H9 (cell line): Measurements from ENCODE around the gene PNPO. TPM values are rescaled to one million over a fixed set of nuclear protein-coding genes. Genes with fewer than 3 reads are reported as not detected.

ENCODE experiments used
- DNase-seq: peaks from one replicate; pipeline ENCODE4 v3.0.0-alpha.2; 2017
- H2AFZ ChIP-seq: one replicate; pipeline ENCODE4 v1.6.1; 2013; ENCODE audit warnings: mild to moderate bottlenecking, low read length, control low read depth, moderate library complexity
- H2AK5ac ChIP-seq: 2 replicates; pipeline ENCODE4 v1.6.1; 2013; ENCODE audit warnings: low read length, control low read depth, mixed read lengths; ENCODE audit not compliant: insufficient read length
- H2BK120ac ChIP-seq: one replicate; pipeline ENCODE4 v1.6.1; 2013; ENCODE audit warnings: low read depth, mild to moderate bottlenecking, low read length, control low read depth, inconsistent platforms; ENCODE audit not compliant: poor library complexity, severe bottlenecking
- H2BK12ac ChIP-seq: 2 replicates; pipeline ENCODE4 v1.6.1; 2013; ENCODE audit warnings: low read length, control low read depth, mixed read lengths, low read depth; ENCODE audit not compliant: insufficient read length
- H2BK15ac ChIP-seq: 2 replicates; pipeline ENCODE4 v1.6.1; 2013; ENCODE audit warnings: low read depth, low read length, control low read depth
- H2BK20ac ChIP-seq: one replicate; pipeline ENCODE4 v1.6.1; 2013; ENCODE audit warnings: low read depth, mild to moderate bottlenecking, low read length, control low read depth, inconsistent platforms; ENCODE audit not compliant: poor library complexity, severe bottlenecking
- H2BK5ac ChIP-seq: 2 replicates; pipeline ENCODE4 v1.6.1; 2013; ENCODE audit warnings: low read length, control low read depth, mixed read lengths; ENCODE audit not compliant: insufficient read length
- H3K14ac ChIP-seq: 2 replicates; pipeline ENCODE4 v1.6.1; 2013; ENCODE audit warnings: low read length, control low read depth; ENCODE audit not compliant: insufficient read depth
- H3K18ac ChIP-seq: 2 replicates; pipeline ENCODE4 v1.6.1; 2013; ENCODE audit warnings: low read depth, mild to moderate bottlenecking, mixed read lengths, low read length, control low read depth; ENCODE audit not compliant: insufficient read length
- H3K23ac ChIP-seq: 2 replicates; pipeline ENCODE4 v1.6.1; 2013; ENCODE audit warnings: low read length, control low read depth, mixed read lengths, low read depth; ENCODE audit not compliant: insufficient read length
- H3K23me2 ChIP-seq: 2 replicates; pipeline ENCODE4 v1.6.1; 2013; ENCODE audit warnings: low read depth, mild to moderate bottlenecking, mixed read lengths, low read length, control low read depth; ENCODE audit not compliant: insufficient read length, poor library complexity, severe bottlenecking
- H3K27ac ChIP-seq: 2 replicates; pipeline ENCODE4 v1.5.1; 2013; ENCODE audit warnings: low read length, control low read depth, mixed read lengths, low read depth; ENCODE audit not compliant: insufficient read length
- H3K27me3 ChIP-seq: 2 replicates; pipeline ENCODE4 v1.6.1; 2013; ENCODE audit warnings: low read length, control low read depth, inconsistent platforms; ENCODE audit not compliant: insufficient read depth
- H3K4ac ChIP-seq: 2 replicates; pipeline ENCODE4 v1.6.1; 2013; ENCODE audit warnings: low read depth, mild to moderate bottlenecking, control low read depth, inconsistent platforms, low read length, moderate library complexity
- H3K4me1 ChIP-seq: 2 replicates; pipeline ENCODE4 v1.6.1; 2013; ENCODE audit warnings: low read length, control low read depth, inconsistent platforms; ENCODE audit not compliant: insufficient read depth
- H3K4me2 ChIP-seq: 2 replicates; pipeline ENCODE4 v1.6.1; 2013; ENCODE audit warnings: low read length, control low read depth, mixed read lengths; ENCODE audit not compliant: insufficient read length, insufficient read depth
- H3K56ac ChIP-seq: 2 replicates; pipeline ENCODE4 v1.6.1; 2013; ENCODE audit warnings: low read depth, mild to moderate bottlenecking, mixed read lengths, low read length, control low read depth; ENCODE audit not compliant: insufficient read length
- H3K79me1 ChIP-seq: 2 replicates; pipeline ENCODE4 v1.6.1; 2013; ENCODE audit warnings: low read depth, mild to moderate bottlenecking, moderate library complexity, low read length, control low read depth, inconsistent platforms; ENCODE audit not compliant: insufficient read depth, poor library complexity, severe bottlenecking
- H3K79me2 ChIP-seq: 2 replicates; pipeline ENCODE4 v1.6.1; 2013; ENCODE audit warnings: low read length, control low read depth, inconsistent platforms; ENCODE audit not compliant: insufficient read depth
- H3K9ac ChIP-seq: 2 replicates; pipeline ENCODE4 v1.6.1; 2013; ENCODE audit warnings: low read length, control low read depth, mixed read lengths; ENCODE audit not compliant: insufficient read length; ENCODE audit errors: extremely low read depth
- H3K9me3 ChIP-seq: one replicate; pipeline ENCODE4 v1.6.1; 2013; ENCODE audit warnings: low read depth, low read length, inconsistent platforms; ENCODE audit not compliant: control insufficient read depth
- H3T11ph ChIP-seq: one replicate; pipeline ENCODE4 v1.6.1; 2013; ENCODE audit warnings: mild to moderate bottlenecking, low read length, control low read depth, inconsistent platforms
- H4K20me1 ChIP-seq: one replicate; pipeline ENCODE4 v1.6.1; 2013; ENCODE audit not compliant: control insufficient read depth, insufficient read length, insufficient read depth
- H4K5ac ChIP-seq: 2 replicates; pipeline ENCODE4 v1.6.1; 2013; ENCODE audit warnings: low read depth, mild to moderate bottlenecking, mixed read lengths, low read length, control low read depth; ENCODE audit not compliant: insufficient read length
- H4K8ac ChIP-seq: replicated peaks from 2 replicates; pipeline ENCODE4 v1.6.1; 2013; ENCODE audit warnings: low read length, control low read depth, mixed read lengths, low read depth; ENCODE audit not compliant: insufficient read length
- H4K91ac ChIP-seq: 2 replicates; pipeline ENCODE4 v1.6.1; 2013; ENCODE audit warnings: low read depth, mild to moderate bottlenecking, moderate library complexity, mixed read lengths, low read length, control low read depth; ENCODE audit not compliant: insufficient read length
- H3K27ac Mint-ChIP-seq, 3 experiments: 2 replicates in 2 of 3; 3 replicates in 1 of 3; pipeline ENCODE4 v1.8.0; 2020 to 2021; ENCODE audit warnings: mixed read lengths in 3 of 3, mild to moderate bottlenecking in 1 of 3, moderate library complexity in 1 of 3
- H3K27me3 Mint-ChIP-seq: 2 replicates; pipeline ENCODE4 v1.8.0; 2021; ENCODE audit warnings: low read depth, mild to moderate bottlenecking, moderate library complexity, mixed read lengths
- H3K36me3 Mint-ChIP-seq, 3 experiments: 2 replicates in 2 of 3; 3 replicates in 1 of 3; pipeline ENCODE4 v1.8.0; 2020 to 2021; ENCODE audit warnings: low read depth in 3 of 3, mixed read lengths in 3 of 3; ENCODE audit not compliant: insufficient read depth in 1 of 3
- H3K4me1 Mint-ChIP-seq, 2 experiments: 2 replicates each; pipeline ENCODE4 v1.8.0; 2020; ENCODE audit warnings: mixed read lengths in 2 of 2
- H3K4me3 Mint-ChIP-seq, 2 experiments: 2 replicates in 1 of 2; 3 replicates in 1 of 2; pipeline ENCODE4 v1.8.0; 2020 to 2021; ENCODE audit warnings: mild to moderate bottlenecking in 2 of 2, mixed read lengths in 2 of 2, moderate library complexity in 1 of 2
- H3K9me3 Mint-ChIP-seq, 2 experiments: 2 replicates in 1 of 2; 3 replicates in 1 of 2; pipeline ENCODE4 v1.8.0; 2020; ENCODE audit warnings: mild to moderate bottlenecking in 2 of 2, mixed read lengths in 2 of 2, moderate library complexity in 1 of 2
- CTCF ChIP-seq: fragments of 200-600 bp; sonication (generic); conservative IDR thresholded peaks from 3 replicates; pipeline ENCODE4 v1.8.0; 2021; ENCODE audit warnings: antibody characterized with exemption, mild to moderate bottlenecking
- WGBS: extraction: QIAGEN DNeasy Blood & Tissue Kit; methylation state at CpG from one replicate; pipeline ENCODE4 v1.1.7; 2013; ENCODE audit warnings: missing lambda C conversion rate, low lambda C conversion rate, mixed read lengths; ENCODE audit not compliant: insufficient read length; ENCODE audit errors: extremely low coverage; 5-methylcytosine and 5-hydroxymethylcytosine counted together
- total RNA-seq: library from RNA; stranded (reverse); gene quantifications from 2 replicates; pipeline ENCODE4 v1.2.1, GENCODE V29; 2021

PNPO gene
- total RNA-seq, 1 experiment from 2014 or later, result 6.7 TPM

- H3K9ac ChIP-seq, result no peak overlapping the region
- no peak overlapping the region for H3K18ac ChIP-seq
- no peak overlapping the region for H2AFZ ChIP-seq
- no CpG with 5 or more reads among the region's 5 CpGs for WGBS
- no peak overlapping the region for H2BK5ac ChIP-seq
- H3K79me2 ChIP-seq, result no peaks in the 10 kb centered on the region
- H2BK15ac ChIP-seq, result no peak overlapping the region
- no peak overlapping the region for H4K8ac ChIP-seq
- Mint-ChIP-seq H3K27me3 (peaks cover 3% of the 10 kb centered on the region), H3K36me3 (no peaks in the 10 kb centered on the region), H3K9me3 (no peaks in the 10 kb centered on the region; a peak in 1 of 5 replicates), H3K4me1 (peaks cover 60 to 66% of the 10 kb centered on the region in 2 experiments), H3K4me3 (no peak overlapping the region), H3K27ac (peak overlapping the region in 1 of 3 experiments; percentile 78; a peak in 1 of 7 replicates)
- no peak overlapping the region for H4K5ac ChIP-seq
- no peak overlapping the region for H3T11ph ChIP-seq
- H3K23me2 ChIP-seq, result no peaks in the 10 kb centered on the region
- H3K79me1 ChIP-seq, result no peaks in the 10 kb centered on the region
- H3K56ac ChIP-seq, result no peak overlapping the region
- no peaks in the 10 kb centered on the region for H4K20me1 ChIP-seq
- H3K23ac ChIP-seq, result no peak overlapping the region
- H2BK12ac ChIP-seq, result no peak overlapping the region
- H3K4me1 ChIP-seq, result peaks cover 4% of the 10 kb centered on the region; the same call in 1 of the 2 replicates
- H3K14ac ChIP-seq, result no peak overlapping the region
- TF ChIP-seq CTCF, result no peak
- H2BK120ac ChIP-seq, result no peak overlapping the region
- no peak for DNase-seq
- H3K9me3 ChIP-seq, result no peaks in the 10 kb centered on the region
- H4K91ac ChIP-seq, result no peak overlapping the region
- H3K27ac ChIP-seq, result no peak overlapping the region
- no peak overlapping the region for H3K4ac ChIP-seq
- no peaks in the 10 kb centered on the region for H3K27me3 ChIP-seq
- H2BK20ac ChIP-seq, result no peak overlapping the region
- no peak overlapping the region for H3K4me2 ChIP-seq
- no peak overlapping the region for H2AK5ac ChIP-seq
These were observed 52.6 kb downstream of the PNPO start for GRCh38 chr17:47993964-47994363.
